ENCODE data around the gene PIK3CA.
"Not testable (repeated sequence)": the region's sequence is repeated elsewhere in the genome, so short reads cannot be mapped to it uniquely, and the experiment has no call there.

The PIK3CA gene

GRCh38 chr3:179224584-179224983 lies 76.4 kb downstream of the PIK3CA start:
- H3K9me3 ChIP-seq (ENCODE audit: control insufficient read depth, low read length), result no peaks in the 10 kb centered on the region
- no peaks in the 10 kb centered on the region for H3K27me3 ChIP-seq (ENCODE audit: control insufficient read depth, insufficient read depth, low read length)
- no peak overlapping the region for H3K4me3 ChIP-seq (ENCODE audit: low read length)
- H3K9ac ChIP-seq (ENCODE audit: low read length), result no peak overlapping the region
- no peaks in the 10 kb centered on the region for H3K4me1 ChIP-seq (ENCODE audit: control insufficient read depth, insufficient read depth, low read length)
- no peaks in the 10 kb centered on the region for H3K36me3 ChIP-seq (ENCODE audit: control insufficient read depth, insufficient read depth, low read length)

- Histone ChIP-seq H3K27me3 (ENCODE audit: control insufficient read depth, insufficient read depth, low read length) (no peaks in the 10 kb centered on the region), H3K36me3 (ENCODE audit: control insufficient read depth, insufficient read depth, low read length) (no peaks in the 10 kb centered on the region), H3K4me3 (ENCODE audit: low read length) (no peak overlapping the region), H3K9me3 (ENCODE audit: control insufficient read depth, low read length) (no peaks in the 10 kb centered on the region), H3K4me1 (ENCODE audit: control insufficient read depth, insufficient read depth, low read length) (no peaks in the 10 kb centered on the region), H3K9ac (ENCODE audit: low read length) (no peak overlapping the region)
Measured at GRCh38 chr3:179227349-179227748, 79.2 kb downstream of the PIK3CA start.

GRCh38 chr3:179229177-179229576 lies 81.0 kb downstream of the PIK3CA start:
- Histone ChIP-seq H3K9ac (ENCODE audit: low read length) (no peak overlapping the region), H3K4me3 (ENCODE audit: low read length) (no peak overlapping the region), H3K27me3 (ENCODE audit: control insufficient read depth, insufficient read depth, low read length) (no peaks in the 10 kb centered on the region), H3K36me3 (ENCODE audit: control insufficient read depth, insufficient read depth, low read length) (no peaks in the 10 kb centered on the region), H3K4me1 (ENCODE audit: control insufficient read depth, insufficient read depth, low read length) (no peaks in the 10 kb centered on the region), H3K9me3 (ENCODE audit: control insufficient read depth, low read length) (no peaks in the 10 kb centered on the region)

GRCh38 chr3:179233043-179233442 lies 84.9 kb downstream of the PIK3CA start:
- Histone ChIP-seq H3K9me3 (ENCODE audit: control insufficient read depth, low read length) (no peaks in the 10 kb centered on the region), H3K27me3 (ENCODE audit: control insufficient read depth, insufficient read depth, low read length) (no peaks in the 10 kb centered on the region), H3K4me1 (ENCODE audit: control insufficient read depth, insufficient read depth, low read length) (no peaks in the 10 kb centered on the region), H3K4me3 (ENCODE audit: low read length) (no peak overlapping the region), H3K36me3 (ENCODE audit: control insufficient read depth, insufficient read depth, low read length) (no peaks in the 10 kb centered on the region), H3K9ac (ENCODE audit: low read length) (no peak overlapping the region)

GRCh38 chr3:179234199-179234598 lies 86.0 kb downstream of the PIK3CA start:
- H3K4me3 ChIP-seq (ENCODE audit: low read length), result no peak overlapping the region
- H3K9ac ChIP-seq (ENCODE audit: low read length), result no peak overlapping the region
- H3K4me1 ChIP-seq (ENCODE audit: control insufficient read depth, insufficient read depth, low read length), result no peaks in the 10 kb centered on the region
- no peaks in the 10 kb centered on the region for H3K36me3 ChIP-seq (ENCODE audit: control insufficient read depth, insufficient read depth, low read length)
- no peaks in the 10 kb centered on the region for H3K9me3 ChIP-seq (ENCODE audit: control insufficient read depth, low read length)
- H3K27me3 ChIP-seq (ENCODE audit: control insufficient read depth, insufficient read depth, low read length), result no peaks in the 10 kb centered on the region

GRCh38 chr3:179236669-179237301 lies 88.6 kb downstream of the PIK3CA start:
- no peak overlapping the region for H3K9ac ChIP-seq (ENCODE audit: low read length)
- H3K4me3 ChIP-seq (ENCODE audit: low read length), result no peak overlapping the region
- H3K4me1 ChIP-seq (ENCODE audit: control insufficient read depth, insufficient read depth, low read length), result no peaks in the 10 kb centered on the region
- no peaks in the 10 kb centered on the region for H3K27me3 ChIP-seq (ENCODE audit: control insufficient read depth, insufficient read depth, low read length)
- H3K36me3 ChIP-seq (ENCODE audit: control insufficient read depth, insufficient read depth, low read length), result no peaks in the 10 kb centered on the region
- H3K9me3 ChIP-seq (ENCODE audit: control insufficient read depth, low read length), result no peaks in the 10 kb centered on the region

- H3K9me3 ChIP-seq (ENCODE audit: control insufficient read depth, low read length); H3K4me3 ChIP-seq (ENCODE audit: low read length): not testable (repeated sequence)
Measured at GRCh38 chr3:179240299-179240698, 92.1 kb downstream of the PIK3CA start.

GRCh38 chr3:179242859-179243258 lies 94.7 kb downstream of the PIK3CA start:
- not testable (repeated sequence) for H3K9me3 ChIP-seq (ENCODE audit: control insufficient read depth, low read length); H3K4me3 ChIP-seq (ENCODE audit: low read length); H3K4me1 ChIP-seq (ENCODE audit: control insufficient read depth, insufficient read depth, low read length); H3K27me3 ChIP-seq (ENCODE audit: control insufficient read depth, insufficient read depth, low read length); H3K9ac ChIP-seq (ENCODE audit: low read length); H3K36me3 ChIP-seq (ENCODE audit: control insufficient read depth, insufficient read depth, low read length)

More at GRCh38 chr3:179240299-179240698, 92.1 kb downstream of the PIK3CA start:
- H3K27me3 ChIP-seq (ENCODE audit: control insufficient read depth, insufficient read depth, low read length); H3K4me1 ChIP-seq (ENCODE audit: control insufficient read depth, insufficient read depth, low read length); H3K36me3 ChIP-seq (ENCODE audit: control insufficient read depth, insufficient read depth, low read length); H3K9ac ChIP-seq (ENCODE audit: low read length): not testable (repeated sequence)

GRCh38 chr3:179244878-179245277 lies 96.7 kb downstream of the PIK3CA start:
- Histone ChIP-seq H3K36me3 (ENCODE audit: control insufficient read depth, insufficient read depth, low read length) (no peaks in the 10 kb centered on the region), H3K9ac (ENCODE audit: low read length) (no peak overlapping the region), H3K4me1 (ENCODE audit: control insufficient read depth, insufficient read depth, low read length) (no peaks in the 10 kb centered on the region), H3K9me3 (ENCODE audit: control insufficient read depth, low read length) (no peaks in the 10 kb centered on the region), H3K4me3 (ENCODE audit: low read length) (no peak overlapping the region), H3K27me3 (ENCODE audit: control insufficient read depth, insufficient read depth, low read length) (no peaks in the 10 kb centered on the region)

GRCh38 chr3:179247289-179248015 lies 99.3 kb downstream of the PIK3CA start:
- no peaks in the 10 kb centered on the region for H3K4me1 ChIP-seq (ENCODE audit: control insufficient read depth, insufficient read depth, low read length)
- no peaks in the 10 kb centered on the region for H3K36me3 ChIP-seq (ENCODE audit: control insufficient read depth, insufficient read depth, low read length)
- H3K9me3 ChIP-seq (ENCODE audit: control insufficient read depth, low read length), result no peaks in the 10 kb centered on the region
- no peak overlapping the region for H3K4me3 ChIP-seq (ENCODE audit: low read length)
- H3K27me3 ChIP-seq (ENCODE audit: control insufficient read depth, insufficient read depth, low read length), result no peaks in the 10 kb centered on the region
- no peak overlapping the region for H3K9ac ChIP-seq (ENCODE audit: low read length)

- no peak within 1 kb of the TSS for H3K4me3 ChIP-seq (ENCODE audit: low read length)
- H3K27me3 ChIP-seq (ENCODE audit: control insufficient read depth, insufficient read depth, low read length), result no peaks in the 10 kb centered on the region
- no peak within 1 kb of the TSS for H3K9ac ChIP-seq (ENCODE audit: low read length)
- no peaks in the 10 kb centered on the region for H3K4me1 ChIP-seq (ENCODE audit: control insufficient read depth, insufficient read depth, low read length)
- H3K36me3 ChIP-seq (ENCODE audit: control insufficient read depth, insufficient read depth, low read length), result no peaks in the 10 kb centered on the region
- no peaks in the 10 kb centered on the region for H3K9me3 ChIP-seq (ENCODE audit: control insufficient read depth, low read length)
Measured at GRCh38 chr3:179250803-179251476, 102.8 kb downstream of the PIK3CA start, which contains the start of gene KCNMB3. Gene KCNMB3, minus strand, starts transcription at chr3:179251114. Its CDS starts 124 bp downstream, at chr3:179250990.

GRCh38 chr3:179256813-179257212 lies 108.7 kb downstream of the PIK3CA start:
- no peak overlapping the region for H3K4me3 ChIP-seq (ENCODE audit: low read length)
- H3K9ac ChIP-seq (ENCODE audit: low read length), result no peak overlapping the region
- no peaks in the 10 kb centered on the region for H3K27me3 ChIP-seq (ENCODE audit: control insufficient read depth, insufficient read depth, low read length)
- no peaks in the 10 kb centered on the region for H3K9me3 ChIP-seq (ENCODE audit: control insufficient read depth, low read length)
- H3K36me3 ChIP-seq (ENCODE audit: control insufficient read depth, insufficient read depth, low read length), result no peaks in the 10 kb centered on the region
- no peaks in the 10 kb centered on the region for H3K4me1 ChIP-seq (ENCODE audit: control insufficient read depth, insufficient read depth, low read length)

All from mucosa of stomach (tissue), 1 donor.